ENCODE measurements around the gene SLC6A19.

DNA sequence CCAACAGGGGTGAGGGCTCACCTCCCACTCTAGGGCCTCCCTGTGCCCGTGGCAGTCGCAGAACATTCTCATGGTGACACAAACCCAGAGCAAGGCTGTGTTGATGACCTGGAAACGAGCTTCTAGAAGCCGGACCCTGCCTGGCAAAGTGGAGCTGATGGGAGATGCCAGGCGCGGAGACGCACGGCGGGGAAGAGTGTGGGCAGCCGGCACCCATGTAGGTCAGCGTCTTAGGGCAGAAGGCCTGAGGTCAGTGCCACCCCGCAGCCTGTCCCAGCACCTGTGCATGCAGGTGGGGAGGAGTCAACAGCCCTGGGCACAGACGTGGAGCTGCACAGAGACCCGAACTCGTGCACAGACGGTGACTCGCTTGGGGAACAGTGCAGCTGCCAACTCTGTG is 29.2 kb downstream of the SLC6A19 start:
- TF ChIP-seq POLR2A (IDR thresholded peaks at IDR 0.05; ENCODE audit: low read depth, low read length) = no peak
- TF ChIP-seq TAF1 (IDR thresholded peaks at IDR 0.05; ENCODE audit: borderline replicate concordance, low read depth, low read length) = no peak

Data from GM12892 (cell line).